HCEC 1CT (cell line): ENCODE results near the gene OPN5.

Source experiments
- DNase-seq: peaks from one replicate; pipeline ENCODE4 v3.0.0-alpha.2; 2017

OPN5 gene

GRCh38 chr6:47789553-47789952 lies 7.7 kb downstream of the OPN5 start:
- DNase-seq, result no peak

GRCh38 chr6:47792216-47792733 lies 10.4 kb downstream of the OPN5 start:
- no peak for DNase-seq

DNA sequence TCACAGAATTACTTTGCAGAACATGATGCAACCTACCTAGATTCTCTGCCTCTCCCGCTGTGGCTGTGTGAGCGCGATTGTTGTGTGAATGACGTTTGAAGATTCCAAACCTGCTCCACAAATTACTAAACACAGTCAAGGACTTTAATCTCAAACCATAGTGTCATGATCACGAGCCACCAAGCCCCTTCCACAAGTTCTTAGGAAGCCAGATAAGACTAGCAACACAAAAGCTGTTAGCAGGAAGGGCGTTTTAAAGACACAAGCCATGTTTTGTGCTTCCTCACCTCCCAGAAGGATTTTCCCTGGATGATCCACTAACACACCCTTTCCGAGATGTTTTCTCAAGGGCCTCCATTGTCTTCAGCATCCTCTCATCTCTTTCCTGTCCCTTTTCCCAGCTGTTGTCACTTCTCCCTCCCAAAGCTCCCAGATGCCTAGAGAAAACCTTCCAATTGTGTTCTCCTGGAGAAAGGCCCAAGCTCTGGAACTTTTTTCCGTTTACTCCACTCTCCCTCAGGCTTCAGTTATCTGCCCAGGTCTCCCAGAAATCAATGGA lies 12.8 kb downstream of the OPN5 start:
- no peak for DNase-seq

DNA sequence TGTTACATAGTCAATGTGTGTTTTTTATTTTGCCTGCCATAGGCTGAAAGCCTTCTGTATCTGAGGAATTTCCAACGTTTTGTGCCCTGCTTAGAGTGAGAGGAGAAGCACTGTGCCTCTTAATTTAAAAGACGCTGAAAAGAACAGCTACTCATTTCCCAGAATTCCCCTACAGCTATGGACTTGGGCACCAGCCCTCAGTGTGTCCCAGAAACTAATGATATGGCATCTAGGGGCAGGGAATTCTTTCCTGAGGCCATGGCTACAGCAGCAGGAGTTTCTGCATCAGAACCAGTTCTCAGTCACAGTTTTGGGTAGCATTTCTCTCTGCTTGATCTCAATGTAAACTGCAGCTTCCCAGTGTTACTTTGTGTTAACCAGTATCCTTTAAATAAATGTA lies 20.2 kb downstream of the OPN5 start:
- no peak for DNase-seq

DNA sequence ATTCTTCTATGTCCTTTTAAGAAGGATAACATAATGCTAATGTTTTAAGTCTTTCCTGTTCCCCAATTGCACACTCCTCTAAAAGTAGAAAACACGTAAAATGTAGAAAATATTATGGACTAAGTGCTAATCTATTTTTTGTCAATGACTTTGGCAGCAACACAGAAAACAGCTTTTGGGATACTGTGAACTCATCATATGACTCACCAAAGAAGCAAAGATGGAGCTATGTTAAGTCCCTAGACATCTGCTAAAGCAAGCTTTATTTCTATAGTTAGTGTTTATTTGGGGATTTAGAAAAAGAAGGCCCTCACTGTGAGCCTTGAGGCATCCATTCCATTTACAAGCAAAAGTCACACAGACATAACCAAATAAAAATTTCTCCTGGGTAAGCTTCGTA lies 23.0 kb downstream of the OPN5 start:
- peak; percentile 5 for DNase-seq

DNA sequence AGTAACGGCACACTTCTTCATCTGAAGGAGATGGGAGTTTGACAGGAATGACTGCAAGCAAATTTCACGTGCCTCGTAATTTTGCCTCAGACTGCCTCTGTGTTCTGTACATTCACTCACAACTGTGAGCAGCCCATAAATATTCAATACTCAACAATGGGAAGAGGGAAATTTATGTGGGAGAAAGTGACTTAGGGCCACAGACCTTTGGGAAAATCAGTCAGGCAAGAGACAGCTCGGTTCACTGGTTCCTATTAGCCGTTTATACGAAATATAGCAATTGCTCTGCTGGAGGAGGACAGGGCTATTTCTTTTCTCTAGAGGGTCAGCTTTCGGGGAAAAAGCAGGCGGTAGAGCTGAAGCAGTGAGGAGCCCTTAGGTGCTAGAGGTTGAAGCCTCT lies 28.0 kb downstream of the OPN5 start:
- DNase-seq, result no peak

DNA sequence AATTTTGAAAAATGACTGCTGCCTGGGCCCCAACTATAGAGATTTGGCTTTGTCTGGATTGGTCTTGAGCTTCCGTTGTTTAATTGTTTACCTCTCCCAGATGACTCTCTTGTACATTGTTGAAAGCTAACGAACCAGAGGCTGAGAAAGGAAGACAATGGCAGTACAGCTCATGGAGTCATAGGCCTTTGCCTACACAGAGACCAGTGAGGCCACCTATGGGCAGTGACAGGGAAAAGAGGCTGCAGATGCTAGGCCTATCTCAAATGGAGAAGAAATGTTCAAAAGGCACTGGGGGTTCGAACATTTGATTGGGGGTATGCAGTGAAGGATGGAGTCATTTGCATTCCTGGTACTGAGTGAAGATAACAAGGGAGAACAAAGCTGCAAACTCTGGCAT lies 29.1 kb downstream of the OPN5 start:
- no peak for DNase-seq

DNA sequence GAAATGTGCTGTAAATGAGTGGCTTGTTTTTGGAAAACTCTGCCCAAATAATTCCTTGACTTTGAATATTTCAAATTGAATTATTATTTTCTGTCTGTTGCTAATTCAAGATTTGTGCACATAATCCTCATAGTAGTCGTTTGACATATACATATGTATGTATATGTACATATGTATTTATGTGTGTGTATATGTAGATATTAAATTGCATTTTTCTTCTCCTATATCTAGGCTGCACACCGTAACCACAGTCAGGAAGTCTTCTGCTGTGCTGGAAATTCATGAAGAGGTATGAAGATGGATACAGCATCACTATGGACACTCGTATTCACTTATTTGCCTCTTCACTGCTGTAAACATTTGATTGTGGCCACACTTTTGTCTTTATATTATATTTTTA lies 29.6 kb downstream of the OPN5 start:
- no peak for DNase-seq

DNA sequence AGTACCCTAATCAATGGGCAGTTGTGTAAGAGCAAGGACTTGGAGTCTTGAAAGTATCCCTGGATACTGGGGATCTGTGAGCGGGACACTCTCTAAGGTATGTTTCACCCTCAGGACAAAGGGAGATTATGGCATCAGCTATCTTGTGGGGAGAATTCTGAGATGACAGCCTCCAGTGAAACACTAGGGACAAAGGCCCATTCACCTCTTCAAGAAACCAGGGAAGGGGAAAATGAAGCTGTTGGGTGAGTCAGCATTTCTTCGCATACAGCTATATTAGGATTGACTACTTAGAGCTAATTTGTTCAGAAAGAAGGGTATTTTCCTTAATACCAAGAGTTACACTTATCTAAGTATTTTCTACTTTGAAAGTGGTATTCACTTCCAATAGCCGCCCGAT lies 35.9 kb downstream of the OPN5 start:
- no peak for DNase-seq

DNA sequence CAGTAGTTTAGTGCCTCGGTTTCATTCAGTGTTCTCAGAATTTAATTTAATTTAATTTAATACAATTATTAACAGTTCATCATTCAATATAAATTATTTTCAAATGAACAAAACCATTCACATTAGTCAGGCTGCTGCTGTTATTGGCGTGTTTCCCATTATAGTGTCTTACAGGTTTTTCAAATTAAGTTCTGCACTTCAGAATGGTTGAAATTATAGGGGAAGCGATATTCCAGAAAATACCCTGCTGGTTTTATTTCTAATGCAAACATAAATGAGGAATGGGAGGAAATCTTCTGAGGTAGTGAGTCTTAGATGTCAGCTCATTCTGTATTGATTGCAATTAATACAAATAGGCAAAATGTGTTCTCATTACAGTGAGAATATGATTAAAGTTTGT lies 37.6 kb downstream of the OPN5 start:
- no peak for DNase-seq

DNA sequence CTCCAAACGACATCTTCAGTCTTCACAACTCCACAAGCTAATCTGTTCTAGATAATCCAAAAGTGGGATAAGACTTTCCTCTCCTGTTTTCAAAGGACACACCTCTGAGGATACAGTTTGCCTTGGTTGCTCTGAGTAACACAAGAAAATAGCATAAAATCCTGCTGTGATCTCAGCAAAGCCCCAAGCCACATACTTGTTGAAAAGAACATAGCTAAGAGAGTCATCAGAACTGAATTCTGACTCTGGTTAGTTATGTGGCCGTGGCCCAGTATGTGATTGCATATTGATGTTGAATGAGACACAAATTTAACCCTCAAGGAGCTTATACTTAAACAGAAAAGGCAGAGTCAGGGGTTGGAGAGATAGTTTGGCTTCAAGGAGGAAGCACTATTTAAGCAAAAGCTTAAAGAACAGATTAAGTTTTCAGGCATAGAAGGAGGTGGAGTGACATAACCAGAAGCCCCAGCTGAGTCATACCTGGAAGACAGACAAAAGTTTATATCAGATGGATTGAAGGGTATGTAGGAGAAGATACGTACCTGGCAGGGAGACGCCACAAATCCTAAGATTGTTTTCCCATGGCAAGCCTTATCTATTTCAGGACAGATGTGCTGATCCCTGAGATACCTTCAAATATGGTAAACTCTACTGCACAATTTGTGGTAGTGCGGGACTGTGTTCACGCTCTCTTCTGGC lies 41.2 kb downstream of the OPN5 start:
- no peak for DNase-seq

GRCh38 chr6:47832386-47833100 lies 50.7 kb downstream of the OPN5 start:
- peak; percentile 33 for DNase-seq

DNA sequence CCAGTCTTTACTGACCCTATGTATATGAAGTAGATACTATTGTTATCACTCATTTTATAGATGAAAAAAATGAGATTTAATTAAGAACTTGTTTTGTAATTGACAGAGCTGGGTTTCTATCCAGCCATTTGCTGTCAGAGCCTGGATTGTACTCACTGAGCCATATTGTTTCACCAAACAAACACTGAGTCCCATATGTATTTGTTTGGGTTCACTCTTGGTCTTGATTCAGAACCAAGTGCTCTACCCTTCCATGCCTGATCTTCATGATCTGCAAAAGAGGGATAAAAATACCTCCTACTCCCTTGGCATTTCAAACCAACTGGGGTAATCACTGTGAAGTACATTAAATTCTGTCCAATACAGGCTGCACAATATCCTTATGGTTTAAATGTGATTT lies 52.4 kb downstream of the OPN5 start:
- no peak for DNase-seq

DNA sequence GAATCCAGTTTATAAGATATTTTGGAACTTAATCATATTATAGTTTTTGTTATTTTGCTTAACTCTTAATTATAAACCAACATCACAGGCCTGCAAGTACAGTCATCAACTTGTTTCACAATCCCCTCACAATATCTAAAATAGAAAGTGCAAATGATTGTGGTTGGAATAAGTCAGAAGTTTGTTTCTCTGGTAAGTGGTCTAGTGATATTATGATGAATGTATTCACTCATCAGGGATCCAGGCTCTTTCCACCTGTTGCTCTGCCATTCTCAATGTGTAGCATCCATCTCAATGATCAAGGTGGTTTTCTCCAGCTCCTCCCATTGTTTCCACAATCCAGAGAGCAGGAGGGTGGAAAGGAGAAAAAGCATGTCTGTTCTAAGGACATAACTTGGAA lies 54.2 kb downstream of the OPN5 start:
- peak; percentile 3 for DNase-seq

DNA sequence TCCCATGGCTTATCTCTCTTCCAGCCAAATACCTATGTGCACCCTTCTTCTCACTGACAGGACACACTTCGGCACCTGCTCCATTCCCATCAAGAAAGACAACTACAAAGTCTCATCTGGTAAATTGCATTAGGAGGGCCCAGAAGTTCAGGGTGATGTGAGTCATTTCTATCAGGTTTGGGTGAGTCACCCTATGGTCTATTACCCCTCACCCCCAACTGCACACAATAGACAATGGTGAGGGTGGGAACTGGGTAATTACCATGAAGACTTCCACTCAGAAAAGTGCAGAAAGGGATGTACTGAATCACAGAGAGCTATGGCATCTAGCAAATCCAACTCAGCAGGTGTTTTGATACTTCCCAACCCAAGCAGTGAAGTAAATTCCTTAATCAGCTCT lies 54.8 kb downstream of the OPN5 start:
- no peak for DNase-seq

DNA sequence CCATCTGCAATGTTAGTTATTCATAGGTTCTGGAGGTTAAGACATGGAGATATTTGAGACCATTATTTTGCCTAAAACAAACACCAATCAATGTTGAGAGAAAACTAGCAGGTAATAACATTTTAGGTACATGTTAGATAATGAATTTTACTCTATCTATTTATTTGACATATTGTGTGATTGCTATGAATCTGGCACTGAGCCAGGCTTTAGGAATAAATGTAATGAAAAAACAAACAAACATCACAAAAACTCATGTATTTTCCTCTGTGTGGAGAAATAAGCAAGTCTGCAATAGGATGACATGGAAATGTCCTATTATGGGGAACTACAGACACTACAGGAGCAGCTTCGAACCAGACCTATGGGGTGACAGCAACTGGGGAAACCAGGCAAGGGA lies 57.8 kb downstream of the OPN5 start:
- DNase-seq, result no peak

- no peak for DNase-seq
Measured at GRCh38 chr6:47844881-47845280, 63.0 kb downstream of the OPN5 start.

DNA sequence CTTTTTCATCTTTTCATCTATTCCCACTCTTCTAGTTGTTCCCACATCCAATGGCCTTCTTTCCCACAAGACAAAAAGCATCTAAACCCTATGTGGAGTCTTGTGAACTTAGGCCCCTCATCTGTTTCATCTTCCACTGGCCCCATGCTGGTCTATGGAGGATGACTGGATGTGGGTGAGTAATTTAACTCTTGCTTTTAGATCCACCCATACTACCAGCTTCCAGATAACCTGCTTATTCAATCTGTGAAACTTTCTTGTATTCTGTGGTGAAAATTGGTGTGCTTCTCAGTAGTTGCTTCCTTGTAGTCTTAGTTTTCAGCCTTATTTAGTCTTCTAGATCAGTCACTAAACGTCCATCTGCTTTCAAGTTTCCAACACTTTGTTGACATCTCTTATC lies 64.9 kb downstream of the OPN5 start:
- no peak for DNase-seq

DNA sequence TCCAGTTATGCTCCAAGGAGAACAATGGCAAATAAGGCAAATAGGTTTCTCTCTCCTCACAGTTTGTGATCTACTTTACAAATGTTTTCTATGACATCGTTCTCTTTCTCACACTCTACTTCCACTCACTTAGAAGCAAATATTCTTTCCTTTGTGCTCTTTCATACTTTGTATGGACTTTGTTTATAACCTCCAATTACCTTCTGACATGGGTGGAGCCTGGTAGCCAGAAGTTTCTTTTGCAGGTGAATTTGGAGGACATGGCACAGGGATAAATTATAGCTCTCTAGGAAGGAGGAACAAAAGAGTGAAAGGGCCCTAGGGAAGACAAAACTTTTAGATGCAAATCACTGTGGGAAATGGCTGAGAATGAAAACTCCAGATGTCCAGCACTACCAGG lies 69.3 kb downstream of the OPN5 start:
- DNase-seq, result no peak

DNA sequence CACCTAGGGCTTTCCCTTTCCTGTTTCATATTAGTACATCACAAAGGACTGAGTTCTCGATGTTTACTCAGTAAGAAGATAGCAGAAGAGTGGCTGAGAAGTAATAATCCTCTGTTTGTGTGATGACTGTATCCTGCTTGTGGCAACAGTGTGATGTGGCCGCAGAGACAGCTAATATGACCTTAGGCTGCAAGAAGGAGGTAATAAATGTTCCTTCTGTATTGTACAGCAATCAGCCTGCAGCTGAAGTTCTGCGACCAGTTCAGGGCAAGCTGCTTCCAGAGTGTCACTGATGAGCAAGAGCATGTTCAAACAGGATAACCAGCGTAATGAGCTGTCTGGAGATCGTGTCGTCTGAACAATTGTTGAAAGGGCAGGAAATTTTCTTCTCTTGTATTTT lies 70.9 kb downstream of the OPN5 start:
- DNase-seq, result no peak

GRCh38 chr6:47853766-47854165 lies 71.9 kb downstream of the OPN5 start:
- DNase-seq, result no peak

- no peak for DNase-seq
Measured at GRCh38 chr6:47854971-47855370, 73.1 kb downstream of the OPN5 start.

- no peak for DNase-seq
Measured at GRCh38 chr6:47859175-47859574, 77.3 kb downstream of the OPN5 start.

- no peak for DNase-seq
Measured at GRCh38 chr6:47862731-47863130, 80.9 kb downstream of the OPN5 start.
